SJCRH30 (cell line): ENCODE results near the gene SLC6A11. TPM values are rescaled to one million over a fixed set of nuclear protein-coding genes. Genes with fewer than 3 reads are reported as not detected.

Source experiments
- DNase-seq, 2 experiments: peaks; one replicate each; pipeline ENCODE4 v3.0.0-alpha.2; 2015 to 2020
- H3K27ac ChIP-seq: fragments of 250-450 bp; sonication (Bioruptor Pico); 2 replicates; pipeline ENCODE4 v1.5.1; 2020; ENCODE audit warnings: mild to moderate bottlenecking, moderate library complexity
- H3K27me3 ChIP-seq: fragments of 250-450 bp; sonication (Bioruptor Pico); 2 replicates; pipeline ENCODE4 v1.5.1; 2020; ENCODE audit warnings: mild to moderate bottlenecking, moderate library complexity
- H3K36me3 ChIP-seq: fragments of 250-450 bp; sonication (Bioruptor Pico); 2 replicates; pipeline ENCODE4 v1.5.1; 2020; ENCODE audit warnings: mild to moderate bottlenecking, moderate library complexity
- H3K4me1 ChIP-seq: fragments of 250-450 bp; sonication (Bioruptor Pico); 2 replicates; pipeline ENCODE4 v1.5.1; 2020; ENCODE audit warnings: mild to moderate bottlenecking, moderate library complexity
- H3K4me3 ChIP-seq: fragments of 250-450 bp; sonication (Bioruptor Pico); 2 replicates; pipeline ENCODE4 v1.5.1; 2020; ENCODE audit warnings: mild to moderate bottlenecking, moderate library complexity
- H3K9me3 ChIP-seq: fragments of 250-450 bp; sonication (Bioruptor Pico); replicated peaks from 2 replicates; pipeline ENCODE4 v1.5.1; 2020; ENCODE audit warnings: mild to moderate bottlenecking, moderate library complexity
- total RNA-seq: library from RNA; depleted of rRNA; stranded (reverse); fragments of >200 nt; shearing (Covaris generic); gene quantifications from 2 replicates; pipeline ENCODE4 v1.2.3, GENCODE V29; 2014

Gene SLC6A11
- total RNA-seq, 1 experiment from 2014 or later, result not detected

GRCh38 chr3:10968401-10968800 is 152.4 kb downstream of the SLC6A11 start:
- peak overlapping the region; percentile 11; the same call in 1 of the 2 replicates for H3K27ac ChIP-seq
- H3K4me3 ChIP-seq, result no peak overlapping the region
- H3K27me3 ChIP-seq, result no peaks in the 10 kb centered on the region
- H3K9me3 ChIP-seq, result no peaks in the 10 kb centered on the region
- no peaks in the 10 kb centered on the region for H3K36me3 ChIP-seq
- H3K4me1 ChIP-seq, result peaks cover 12% of the 10 kb centered on the region
- peak; percentile 92 for DNase-seq

- DNase-seq, result no peak
- Histone ChIP-seq H3K4me1 (peaks cover 12% of the 10 kb centered on the region), H3K27ac (no peak overlapping the region), H3K9me3 (no peaks in the 10 kb centered on the region), H3K36me3 (no peaks in the 10 kb centered on the region), H3K27me3 (peaks cover 3% of the 10 kb centered on the region; the same call in 1 of the 2 replicates), H3K4me3 (no peak overlapping the region)
Measured at GRCh38 chr3:10970306-10970960, 154.4 kb downstream of the SLC6A11 start.

GRCh38 chr3:10972072-10972782 is 156.2 kb downstream of the SLC6A11 start:
- no peak for DNase-seq
- H3K9me3 ChIP-seq, result no peaks in the 10 kb centered on the region
- no peaks in the 10 kb centered on the region for H3K36me3 ChIP-seq
- no peak overlapping the region for H3K27ac ChIP-seq
- H3K4me1 ChIP-seq, result peaks cover 12% of the 10 kb centered on the region
- no peak overlapping the region for H3K4me3 ChIP-seq
- peaks cover 3% of the 10 kb centered on the region; the same call in 1 of the 2 replicates for H3K27me3 ChIP-seq

GRCh38 chr3:10973046-10973595 is 157.1 kb downstream of the SLC6A11 start:
- H3K36me3 ChIP-seq, result no peaks in the 10 kb centered on the region
- no peak overlapping the region for H3K4me3 ChIP-seq
- DNase-seq, result no peak
- H3K27me3 ChIP-seq, result peaks cover 3% of the 10 kb centered on the region; the same call in 1 of the 2 replicates
- H3K4me1 ChIP-seq, result peaks cover 6% of the 10 kb centered on the region
- H3K9me3 ChIP-seq, result no peaks in the 10 kb centered on the region
- no peak overlapping the region for H3K27ac ChIP-seq

DNA sequence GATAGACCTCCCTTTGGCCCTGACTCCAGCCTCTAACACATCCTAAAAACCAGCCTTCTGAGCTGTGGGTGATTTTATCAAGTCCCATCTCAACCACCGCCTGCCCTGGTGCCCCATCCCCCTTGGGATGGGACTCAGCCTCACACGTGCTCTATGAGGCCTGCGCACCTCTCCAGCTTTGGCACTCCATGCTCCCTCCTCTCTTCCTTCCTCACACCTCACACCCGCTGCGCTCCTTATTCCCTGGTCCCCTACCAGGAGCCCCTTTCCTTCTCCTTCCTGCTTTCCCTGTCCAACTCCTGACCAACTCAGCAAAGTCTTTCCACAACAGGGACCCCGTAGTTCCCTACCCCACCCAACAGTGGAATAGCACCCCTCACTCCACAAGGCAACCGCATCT is 158.1 kb downstream of the SLC6A11 start:
- H3K36me3 ChIP-seq, result no peaks in the 10 kb centered on the region
- peaks cover 3% of the 10 kb centered on the region; the same call in 1 of the 2 replicates for H3K27me3 ChIP-seq
- no peak overlapping the region for H3K27ac ChIP-seq
- no peaks in the 10 kb centered on the region for H3K9me3 ChIP-seq
- no peaks in the 10 kb centered on the region for H3K4me1 ChIP-seq
- no peak for DNase-seq
- no peak overlapping the region for H3K4me3 ChIP-seq

DNA sequence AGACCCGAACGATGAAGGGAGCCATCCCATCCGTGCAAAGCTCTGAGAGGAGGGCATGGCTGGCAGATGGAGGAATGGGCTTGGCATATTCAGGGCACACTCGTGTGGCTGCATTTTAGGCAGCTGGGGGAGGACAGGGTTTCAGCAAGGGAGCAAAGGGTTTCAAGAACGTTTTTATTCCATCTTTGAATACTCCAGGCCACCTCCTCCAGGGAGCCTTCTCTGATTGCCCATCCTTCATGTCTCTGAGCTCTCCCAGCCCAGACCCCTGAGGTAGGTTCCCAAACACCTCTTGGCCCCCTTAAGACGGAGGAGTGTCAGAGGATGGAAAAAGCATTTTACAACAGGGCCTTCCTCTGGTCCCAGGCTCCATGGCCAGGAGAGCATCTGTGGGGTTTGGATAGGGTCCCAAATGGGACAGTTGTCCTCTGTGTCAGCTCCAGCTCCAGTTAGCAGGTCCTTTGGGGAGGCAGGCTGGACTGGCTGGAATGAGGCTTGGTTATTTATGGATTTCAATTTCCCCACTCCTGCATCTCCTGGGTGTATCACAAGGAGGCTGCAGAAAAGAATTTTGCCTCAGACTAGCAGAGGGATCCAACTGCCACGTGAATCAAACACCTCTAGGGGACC is 158.8 kb downstream of the SLC6A11 start:
- Histone ChIP-seq H3K36me3 (no peaks in the 10 kb centered on the region), H3K4me1 (no peaks in the 10 kb centered on the region), H3K27me3 (peaks cover 3% of the 10 kb centered on the region; the same call in 1 of the 2 replicates), H3K9me3 (no peaks in the 10 kb centered on the region), H3K4me3 (no peak overlapping the region), H3K27ac (no peak overlapping the region)
- DNase-seq, result no peak

DNA sequence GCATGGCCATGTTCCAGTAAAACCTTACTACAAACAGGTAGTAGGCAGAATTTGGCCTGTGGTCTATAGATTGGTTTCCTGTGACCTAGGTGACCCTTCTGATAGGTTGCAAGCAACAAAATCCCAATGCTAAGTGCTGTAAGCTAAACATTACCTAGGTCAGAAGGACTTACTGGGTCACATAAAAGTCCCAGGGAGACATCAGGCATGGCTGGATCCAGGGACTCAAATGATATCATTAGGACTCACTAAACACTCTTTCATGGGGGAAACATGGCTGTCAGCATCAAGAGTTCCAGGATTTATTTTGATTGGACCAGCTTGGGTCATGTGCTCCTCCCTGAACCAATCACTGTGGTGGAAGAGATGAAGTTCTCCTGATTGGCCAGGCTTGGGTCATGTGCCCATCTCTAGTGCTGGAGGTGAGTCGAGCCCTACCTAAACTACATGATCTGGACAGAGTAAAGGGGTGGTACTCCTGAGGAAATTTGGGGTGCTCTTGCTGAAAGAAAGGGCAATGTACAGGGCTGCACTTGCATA is 159.7 kb downstream of the SLC6A11 start:
- no peaks in the 10 kb centered on the region for H3K4me1 ChIP-seq
- no peak overlapping the region for H3K27ac ChIP-seq
- H3K36me3 ChIP-seq, result no peaks in the 10 kb centered on the region
- no peaks in the 10 kb centered on the region for H3K9me3 ChIP-seq
- H3K4me3 ChIP-seq, result no peak overlapping the region
- no peak for DNase-seq
- peaks cover 3% of the 10 kb centered on the region; the same call in 1 of the 2 replicates for H3K27me3 ChIP-seq

DNA sequence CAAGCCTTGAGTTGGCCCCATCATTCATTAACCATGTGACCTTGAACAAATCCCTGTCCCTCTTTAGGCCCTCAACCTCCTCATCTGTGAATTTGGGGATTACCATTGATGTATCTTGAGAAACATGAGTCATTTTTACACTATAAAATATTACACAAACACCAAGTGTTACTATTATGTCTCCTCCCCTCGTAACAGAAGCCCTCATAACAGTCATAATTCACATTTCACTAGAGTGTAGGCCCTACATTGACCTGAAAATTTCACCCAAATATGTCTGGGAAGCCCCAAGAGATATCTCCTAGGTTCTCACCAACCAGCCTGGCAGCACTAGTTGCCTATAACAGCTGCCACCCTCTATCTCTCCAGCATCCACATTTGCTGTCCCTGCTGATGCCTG is 160.7 kb downstream of the SLC6A11 start:
- Histone ChIP-seq H3K27ac (no peak overlapping the region), H3K4me1 (no peaks in the 10 kb centered on the region), H3K27me3 (peaks cover 3% of the 10 kb centered on the region; the same call in 1 of the 2 replicates), H3K9me3 (no peaks in the 10 kb centered on the region), H3K36me3 (no peaks in the 10 kb centered on the region), H3K4me3 (no peak overlapping the region)
- DNase-seq, result no peak

DNA sequence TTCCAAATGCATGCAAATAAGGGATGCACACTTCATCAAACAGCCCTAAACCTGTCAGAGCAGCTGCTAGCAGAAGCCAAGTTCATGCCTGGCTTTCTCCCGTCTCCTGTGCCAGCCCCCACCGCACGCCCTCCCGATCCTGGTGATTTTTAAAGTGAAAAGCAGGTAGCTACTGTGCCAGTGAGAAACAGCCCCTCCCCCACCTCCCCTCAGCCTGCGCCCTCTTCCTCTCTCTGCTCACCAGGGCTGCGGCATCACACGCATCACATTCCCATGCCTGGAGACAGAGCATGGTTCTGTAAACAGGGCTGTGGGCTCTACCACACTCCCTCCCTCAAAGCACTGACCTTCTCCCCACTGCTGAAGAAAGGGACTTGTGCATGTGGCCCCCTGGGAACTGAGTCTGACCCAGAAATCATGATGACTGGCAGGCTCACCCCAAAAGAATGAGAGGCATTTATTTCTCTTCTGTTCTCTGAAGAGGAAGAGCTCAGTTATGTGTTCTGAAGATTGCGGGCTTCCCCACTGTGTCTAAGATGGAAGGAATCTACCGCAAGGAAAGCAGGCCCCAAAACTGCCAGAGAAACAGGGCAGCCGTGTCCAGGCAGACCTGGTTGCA is 162.0 kb downstream of the SLC6A11 start:
- no peak for DNase-seq
- H3K9me3 ChIP-seq, result no peaks in the 10 kb centered on the region
- no peaks in the 10 kb centered on the region for H3K4me1 ChIP-seq
- no peak overlapping the region for H3K4me3 ChIP-seq
- peaks cover 3% of the 10 kb centered on the region; the same call in 1 of the 2 replicates for H3K27me3 ChIP-seq
- no peak overlapping the region for H3K27ac ChIP-seq
- H3K36me3 ChIP-seq, result no peaks in the 10 kb centered on the region

DNA sequence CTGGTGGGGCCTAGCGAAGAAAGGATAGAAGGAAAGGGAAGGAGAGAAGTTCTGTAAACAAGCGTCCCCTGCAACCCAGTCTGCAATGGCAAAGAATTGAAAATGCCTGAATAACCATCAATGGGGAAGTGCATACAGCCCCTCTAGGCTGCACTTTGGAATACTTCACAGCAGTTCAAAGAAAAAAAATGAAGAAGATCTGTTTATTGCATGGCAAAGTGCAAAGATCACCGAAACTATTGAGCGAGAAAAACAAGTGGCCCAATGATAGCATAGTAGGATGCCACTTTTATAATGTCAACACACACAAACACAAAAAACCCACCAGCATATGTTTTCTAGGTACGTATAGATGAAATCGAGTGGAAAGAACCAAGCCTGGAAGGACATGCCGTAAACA is 162.9 kb downstream of the SLC6A11 start:
- H3K36me3 ChIP-seq, result no peaks in the 10 kb centered on the region
- H3K27me3 ChIP-seq, result no peaks in the 10 kb centered on the region; the same call in 1 of the 2 replicates
- no peak overlapping the region for H3K4me3 ChIP-seq
- H3K4me1 ChIP-seq, result no peaks in the 10 kb centered on the region
- no peaks in the 10 kb centered on the region for H3K9me3 ChIP-seq
- H3K27ac ChIP-seq, result no peak overlapping the region
- no peak for DNase-seq

GRCh38 chr3:10980312-10980711 is 164.3 kb downstream of the SLC6A11 start:
- Histone ChIP-seq H3K4me3 (no peak overlapping the region), H3K9me3 (no peaks in the 10 kb centered on the region), H3K27me3 (no peaks in the 10 kb centered on the region; the same call in 1 of the 2 replicates), H3K27ac (no peak overlapping the region), H3K36me3 (no peaks in the 10 kb centered on the region), H3K4me1 (no peaks in the 10 kb centered on the region)
- DNase-seq, result no peak

DNA sequence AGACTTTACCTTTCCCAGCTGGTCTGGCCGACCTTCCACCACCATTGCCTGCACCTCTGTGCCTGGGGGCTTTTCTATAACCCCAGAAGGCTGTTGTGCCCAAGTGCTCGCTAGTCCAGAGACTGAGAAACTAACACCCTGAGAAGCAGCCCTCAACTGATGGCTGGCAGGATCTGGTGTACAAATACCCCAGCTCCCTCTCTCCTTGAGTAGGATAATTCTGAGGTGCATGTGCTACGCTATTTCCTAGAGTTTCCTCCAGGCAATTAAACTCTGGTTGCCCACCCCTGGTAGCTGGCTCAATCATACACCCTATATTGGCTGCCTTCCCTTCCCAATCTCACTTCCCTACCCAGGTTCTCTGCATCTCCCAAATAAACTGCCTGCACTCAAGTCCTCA is 165.0 kb downstream of the SLC6A11 start:
- Histone ChIP-seq H3K36me3 (no peaks in the 10 kb centered on the region), H3K4me3 (no peak overlapping the region), H3K27ac (no peak overlapping the region), H3K27me3 (no peaks in the 10 kb centered on the region; the same call in 1 of the 2 replicates), H3K9me3 (no peaks in the 10 kb centered on the region), H3K4me1 (no peaks in the 10 kb centered on the region)
- no peak for DNase-seq

DNA sequence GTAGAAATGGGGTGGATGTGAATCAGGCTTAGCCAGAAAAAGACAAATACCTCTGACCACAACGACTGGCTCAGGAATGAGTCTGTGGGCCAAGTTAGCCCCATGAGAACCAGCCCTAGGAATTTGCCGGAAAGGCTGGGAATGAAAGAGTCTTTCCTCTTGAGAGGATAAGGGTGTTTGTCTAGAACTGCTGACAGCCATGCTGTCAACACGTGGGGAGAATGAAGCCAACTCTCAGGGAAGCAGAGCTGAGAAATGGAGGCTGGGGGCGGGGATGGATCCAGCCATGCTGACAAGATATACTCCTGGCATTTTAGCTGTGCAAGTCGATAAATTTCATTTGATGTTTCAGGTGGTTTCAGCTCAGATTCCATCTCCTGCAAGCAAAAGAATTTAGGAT is 165.9 kb downstream of the SLC6A11 start:
- Histone ChIP-seq H3K27ac (no peak overlapping the region), H3K27me3 (no peaks in the 10 kb centered on the region; the same call in 1 of the 2 replicates), H3K4me3 (no peak overlapping the region), H3K9me3 (no peaks in the 10 kb centered on the region), H3K4me1 (no peaks in the 10 kb centered on the region), H3K36me3 (no peaks in the 10 kb centered on the region)
- no peak for DNase-seq

GRCh38 chr3:10982782-10983181 is 166.8 kb downstream of the SLC6A11 start:
- H3K27ac ChIP-seq, result no peak overlapping the region
- H3K4me3 ChIP-seq, result no peak overlapping the region
- no peaks in the 10 kb centered on the region for H3K36me3 ChIP-seq
- no peak for DNase-seq
- H3K4me1 ChIP-seq, result no peaks in the 10 kb centered on the region
- no peaks in the 10 kb centered on the region for H3K27me3 ChIP-seq
- no peaks in the 10 kb centered on the region for H3K9me3 ChIP-seq
